H7 (cell line): ENCODE measurements around the gene PNCK. TPM values are rescaled to one million over a fixed set of nuclear protein-coding genes. Genes with fewer than 3 reads are reported as not detected.
"Not testable (repeated sequence)": the region's sequence is repeated elsewhere in the genome, so short reads cannot be mapped to it uniquely, and the experiment has no call there.

Experiments used
- DNase-seq: peaks from one replicate; pipeline ENCODE4 v3.0.0; 2012
- H3K27me3 ChIP-seq: 2 replicates; pipeline ENCODE4 v1.6.0; 2011; ENCODE audit warnings: mild to moderate bottlenecking, low read length; ENCODE audit not compliant: control insufficient read depth, insufficient read depth
- H3K36me3 ChIP-seq: replicated peaks from 2 replicates; pipeline ENCODE4 v1.5.1; 2011; ENCODE audit warnings: low read length; ENCODE audit not compliant: control insufficient read depth, insufficient read depth
- H3K4me3 ChIP-seq: 2 replicates; pipeline ENCODE4 v1.5.1; 2011; ENCODE audit warnings: low read depth, mild to moderate bottlenecking, control low read depth, low read length, moderate library complexity; ENCODE audit not compliant: insufficient read depth
- total RNA-seq: library from RNA; depleted of rRNA; stranded (reverse); fragments of >200 nt; shearing (Covaris generic); gene quantifications from 2 replicates; pipeline ENCODE4 v1.2.3, GENCODE V29; 2014; rRNA removed

PNCK gene
- total RNA-seq = 1.7 and 5.5 TPM in 2 replicates

- H3K4me3 ChIP-seq = peak within 1 kb of the TSS; percentile 5; the same call in 1 of the 2 replicates
- H3K36me3 ChIP-seq = no peaks in the 10 kb centered on the region
- DNase-seq = peak; percentile 82
Measured at GRCh38 chrX:153673428-153674218, at the start of gene PNCK. PNCK (minus strand) TSS chrX:153673813; CDS start chrX:153673076, 737 bp downstream.

DNA sequence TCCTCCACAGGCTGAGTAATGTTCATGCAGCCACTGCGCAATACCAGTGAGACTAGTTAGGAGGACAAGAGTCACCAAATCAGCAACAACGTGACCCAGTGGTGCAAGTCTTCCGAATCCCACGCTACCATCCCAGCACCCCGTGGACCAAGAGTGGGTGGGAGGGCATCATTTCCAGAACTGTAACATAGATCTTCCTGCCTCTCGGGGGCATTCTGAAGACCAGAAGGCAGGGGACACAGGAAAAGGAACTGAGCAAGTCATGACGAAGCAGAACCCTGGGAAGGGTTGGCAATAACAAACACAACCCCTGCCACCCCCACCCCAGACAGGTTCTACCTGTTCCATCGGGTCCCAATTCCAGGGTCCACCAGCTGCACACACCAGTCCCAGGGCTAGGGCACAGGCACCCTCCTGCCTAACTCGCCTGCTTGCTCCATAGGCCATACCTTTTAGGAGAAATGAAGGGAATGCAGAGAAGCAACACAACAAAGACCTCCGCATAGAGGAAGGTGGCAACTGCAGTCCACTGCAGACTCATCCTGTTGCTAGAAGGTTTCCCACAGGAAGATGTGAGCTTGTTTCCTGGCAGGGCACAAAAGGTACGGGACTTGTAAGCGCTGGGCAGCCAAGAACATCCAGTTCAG is 49.2 kb upstream of the PNCK start:
- Histone ChIP-seq H3K27me3 (no peaks in the 10 kb centered on the region), H3K4me3 (peak overlapping the region; percentile 68), H3K36me3 (peaks cover 17% of the 10 kb centered on the region)
- no peak for DNase-seq

More at GRCh38 chrX:153673428-153674218, at the start of gene PNCK:
- peaks cover 4% of the 10 kb centered on the region; the same call in 1 of the 2 replicates for H3K27me3 ChIP-seq

- DNase-seq = no peak
- Histone ChIP-seq H3K27me3 (no peaks in the 10 kb centered on the region), H3K4me3 (no peak overlapping the region), H3K36me3 (peaks cover 24% of the 10 kb centered on the region)
Measured at GRCh38 chrX:153719701-153720100, 46.1 kb upstream of the PNCK start.

GRCh38 chrX:153719238-153719637 is 45.6 kb upstream of the PNCK start:
- peaks cover 25% of the 10 kb centered on the region for H3K36me3 ChIP-seq
- no peak overlapping the region for H3K4me3 ChIP-seq
- H3K27me3 ChIP-seq = no peaks in the 10 kb centered on the region
- DNase-seq = no peak

GRCh38 chrX:153717445-153717844 is 43.8 kb upstream of the PNCK start:
- Histone ChIP-seq H3K4me3 (no peak overlapping the region), H3K36me3 (peaks cover 30% of the 10 kb centered on the region), H3K27me3 (no peaks in the 10 kb centered on the region)
- no peak for DNase-seq

DNA sequence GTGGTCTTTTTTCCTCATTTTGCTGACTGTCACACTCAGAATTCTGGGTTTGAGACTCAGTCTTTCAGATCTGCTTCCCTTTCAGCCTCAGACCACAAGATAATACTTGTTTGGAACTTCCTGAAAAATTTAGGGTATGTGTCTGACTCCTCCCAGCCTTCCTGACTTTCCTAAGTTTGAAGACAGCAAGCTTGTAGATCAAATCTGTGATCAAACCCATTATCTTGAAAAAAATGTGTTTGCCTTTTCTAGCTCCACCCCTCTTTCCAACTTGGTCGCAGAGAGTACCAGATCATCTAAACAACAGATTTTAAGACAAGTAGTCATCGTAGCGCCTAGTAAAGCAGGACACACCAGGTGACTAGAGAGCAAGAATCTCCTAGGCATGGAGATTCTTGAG is 40.6 kb upstream of the PNCK start:
- Histone ChIP-seq H3K4me3 (no peak overlapping the region), H3K27me3 (no peaks in the 10 kb centered on the region), H3K36me3 (peaks cover 20% of the 10 kb centered on the region)
- DNase-seq = no peak

GRCh38 chrX:153709726-153710674 is 36.4 kb upstream of the PNCK start:
- H3K4me3 ChIP-seq = no peak overlapping the region
- no peak for DNase-seq
- H3K27me3 ChIP-seq = no peaks in the 10 kb centered on the region
- H3K36me3 ChIP-seq = peaks cover 9% of the 10 kb centered on the region

DNA sequence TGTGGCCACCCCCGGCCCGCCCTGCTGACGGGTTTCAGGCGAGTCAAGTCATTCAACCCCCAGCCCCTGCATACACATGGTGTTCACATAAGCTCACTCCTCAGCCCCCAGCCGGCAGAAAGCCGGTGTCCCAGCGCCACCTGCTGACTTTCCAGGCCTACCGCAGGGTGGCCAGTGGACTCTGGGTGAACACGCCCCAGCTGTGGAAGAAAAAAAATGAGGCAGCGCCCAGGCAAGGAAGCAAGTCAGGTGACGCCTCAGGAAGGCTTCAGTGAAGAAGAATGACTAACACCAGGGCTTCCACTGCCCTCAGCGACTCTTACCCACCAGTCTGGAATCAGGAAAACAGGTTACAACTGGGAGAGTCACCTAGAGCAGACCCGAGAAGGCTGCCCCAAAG is 34.8 kb upstream of the PNCK start:
- Histone ChIP-seq H3K27me3 (no peaks in the 10 kb centered on the region), H3K4me3 (no peak overlapping the region), H3K36me3 (peaks cover 3% of the 10 kb centered on the region)
- peak; percentile 83 for DNase-seq

GRCh38 chrX:153707406-153707805 is 33.8 kb upstream of the PNCK start:
- Histone ChIP-seq H3K36me3 (no peaks in the 10 kb centered on the region; the same call in 1 of the 2 replicates), H3K4me3 (no peak overlapping the region)

DNA sequence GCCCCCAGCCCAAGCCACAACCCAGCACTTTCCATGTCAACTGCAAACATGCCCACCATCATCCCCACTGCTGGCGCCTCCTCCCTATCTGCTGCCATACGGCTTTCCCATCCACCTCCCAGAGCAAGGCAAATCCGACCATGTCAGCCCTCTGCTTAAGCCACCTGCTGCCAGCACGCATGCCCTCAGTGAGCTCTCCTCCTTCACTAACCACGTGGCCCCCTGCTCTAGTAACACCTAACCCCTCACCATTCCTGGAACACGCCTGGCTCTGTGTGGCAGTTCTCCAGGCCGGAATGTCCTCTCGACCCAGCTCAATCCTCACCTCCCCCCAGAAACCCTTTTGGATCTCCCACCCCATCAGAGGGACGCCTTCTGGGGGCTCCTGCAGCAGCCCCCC is 33.2 kb upstream of the PNCK start:
- no peak for DNase-seq
- H3K4me3 ChIP-seq = no peak overlapping the region
- H3K27me3 ChIP-seq = no peaks in the 10 kb centered on the region
- H3K36me3 ChIP-seq = no peaks in the 10 kb centered on the region; the same call in 1 of the 2 replicates

More at GRCh38 chrX:153707406-153707805, 33.8 kb upstream of the PNCK start:
- DNase-seq = no peak
- no peaks in the 10 kb centered on the region for H3K27me3 ChIP-seq

DNA sequence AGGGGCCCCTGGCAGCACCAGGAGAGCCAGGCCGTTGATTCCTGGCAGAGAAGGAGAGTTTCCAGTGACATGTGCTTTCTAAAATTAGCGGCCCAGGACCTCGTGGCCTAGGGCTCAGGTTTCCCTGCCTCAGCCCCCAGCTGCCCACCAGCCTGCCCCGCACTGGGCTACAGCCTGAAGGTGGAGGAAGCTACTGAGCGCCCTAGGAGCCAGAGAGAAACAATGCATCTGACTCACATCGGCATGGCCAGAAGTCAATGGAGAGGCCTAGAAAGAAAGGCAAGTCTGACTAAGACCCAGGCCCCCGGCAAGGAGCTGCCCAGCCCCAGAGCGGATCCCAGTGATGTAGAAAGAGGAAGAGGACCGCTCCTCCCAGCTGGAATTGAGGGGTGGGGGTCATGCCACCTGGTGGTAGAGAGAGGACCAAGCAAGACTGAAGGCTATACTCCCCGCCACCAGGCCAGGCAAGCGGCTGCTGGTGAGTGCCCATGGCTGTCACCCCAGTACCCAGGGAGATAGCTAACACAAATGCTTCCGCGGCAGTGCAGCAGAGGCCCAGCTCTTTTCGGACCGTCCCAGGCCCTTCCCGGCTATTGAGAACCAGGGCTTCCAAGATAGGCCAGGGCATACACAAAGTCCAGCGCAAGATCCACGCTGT is 31.9 kb upstream of the PNCK start:
- H3K27me3 ChIP-seq, H3K4me3 ChIP-seq, H3K36me3 ChIP-seq: not testable (repeated sequence)
- peak; percentile 71 for DNase-seq

DNA sequence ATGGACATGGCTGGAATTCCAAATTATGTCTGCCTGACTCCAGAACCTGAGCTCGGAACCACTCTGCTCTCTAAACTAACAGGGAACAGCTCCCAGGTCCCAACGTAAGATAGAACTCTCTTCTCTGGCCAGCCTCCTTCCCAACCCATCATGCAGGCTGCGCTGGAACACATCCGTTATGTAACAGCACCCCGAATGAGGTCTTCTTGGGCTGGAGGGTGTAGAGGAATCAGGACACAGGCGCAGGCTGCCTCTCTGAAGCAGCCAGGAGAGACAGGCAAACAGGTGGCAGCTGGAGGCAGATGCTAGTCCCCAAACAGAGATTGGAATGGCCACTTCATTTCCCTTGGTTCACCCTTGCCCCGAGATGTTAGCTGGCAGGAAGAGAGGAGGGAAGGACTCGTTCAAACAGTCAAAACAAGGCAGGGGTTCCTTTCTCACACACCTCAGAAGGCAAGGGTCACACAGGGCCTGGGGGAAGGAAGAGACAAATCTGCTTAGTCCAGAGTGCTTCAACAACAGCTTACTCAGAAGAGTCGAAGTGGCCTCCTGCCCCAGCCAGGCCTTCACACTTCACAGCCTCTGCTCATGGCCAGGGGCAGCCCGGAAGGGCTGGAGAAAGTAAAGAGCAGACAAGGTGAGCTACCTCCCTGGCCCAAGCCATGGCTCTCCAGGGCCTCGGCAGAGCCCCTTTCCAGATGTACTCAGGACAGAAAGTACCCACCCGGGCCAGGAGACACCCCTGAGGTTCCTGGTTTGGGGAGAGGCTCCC is 31.2 kb upstream of the PNCK start:
- H3K27me3 ChIP-seq, H3K36me3 ChIP-seq: not testable (repeated sequence)

DNA sequence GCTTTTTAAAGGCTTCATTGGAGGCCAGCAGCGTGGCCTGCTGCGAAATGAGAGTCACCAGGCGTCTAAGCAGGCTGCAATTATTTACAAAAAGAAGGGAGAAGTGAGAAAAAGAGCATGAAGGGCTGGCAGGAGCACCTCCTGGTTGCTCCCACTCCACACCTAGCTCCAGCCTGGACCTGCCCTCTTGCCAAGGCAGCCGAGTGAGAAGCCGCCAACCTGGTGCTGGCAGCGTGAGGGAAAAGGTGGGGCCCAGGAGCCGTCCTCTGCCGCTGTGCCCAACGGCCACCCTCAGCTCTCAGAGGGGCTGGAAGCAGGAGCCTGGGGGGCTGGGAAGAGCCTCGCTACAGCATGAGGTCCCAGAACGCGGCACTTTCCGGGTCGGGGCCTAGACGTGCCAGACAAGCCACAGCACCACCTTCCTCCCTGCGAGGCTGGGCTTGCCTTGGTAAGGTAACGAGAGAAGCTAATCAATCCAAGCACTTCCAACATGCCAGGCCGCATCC is 30.5 kb upstream of the PNCK start:
- no peak overlapping the region for H3K4me3 ChIP-seq
- DNase-seq = no peak
- no peaks in the 10 kb centered on the region; the same call in 1 of the 2 replicates for H3K36me3 ChIP-seq
- no peaks in the 10 kb centered on the region for H3K27me3 ChIP-seq

More for the DNA sequence above, 31.2 kb upstream of the PNCK start:
- H3K4me3 ChIP-seq, DNase-seq: not testable (repeated sequence)
